GM12875 (cell line): ENCODE measurements around the gene PC.

Experiments
- H3K4me3 ChIP-seq: one replicate; pipeline ENCODE4 v1.5.1; 2011; ENCODE audit warnings: low read depth, low read length, control low read depth
- TF ChIP-seq, protein P1 (sequence below): IDR thresholded peaks from 2 replicates; pipeline ENCODE4 v1.5.1; 2011; ENCODE audit warnings: low read depth, mild to moderate bottlenecking, control low read depth, inconsistent platforms, low read length, moderate library complexity, borderline replicate concordance; ENCODE audit not compliant: insufficient read depth

The PC gene

DNA sequence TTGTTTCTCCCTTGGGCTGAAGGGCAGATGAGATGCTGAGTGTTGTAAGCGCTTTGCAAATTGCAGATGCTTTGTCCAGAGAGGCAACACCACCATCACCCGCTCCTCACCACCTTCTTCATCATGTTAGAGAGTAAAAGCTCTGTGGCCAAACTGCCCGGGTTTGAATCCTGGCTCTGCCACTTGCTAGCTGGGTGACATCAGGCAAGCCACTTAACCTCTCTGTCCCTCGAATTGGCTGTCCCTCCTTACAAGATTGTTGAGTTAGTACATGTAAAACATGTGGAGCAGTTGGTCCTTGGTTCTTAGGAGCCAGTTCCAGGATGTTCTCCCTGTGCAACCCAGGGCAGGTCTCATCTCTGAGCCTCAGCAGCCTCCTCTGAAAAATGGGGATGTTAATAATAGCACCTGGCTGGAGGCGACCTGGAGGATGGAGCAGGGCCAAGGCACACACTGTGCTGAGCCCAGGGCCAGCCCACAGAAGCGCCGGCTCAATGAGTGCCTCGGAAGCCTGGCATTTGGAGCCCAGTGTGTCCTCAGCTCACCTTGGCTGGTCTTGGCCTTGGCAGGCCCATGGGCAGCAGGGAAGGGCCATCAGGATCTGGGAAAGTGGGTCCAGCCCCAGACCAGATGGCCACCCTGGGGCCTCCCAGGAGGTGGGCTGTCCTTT, 27.5 kb upstream of the PC start:
- TF ChIP-seq, protein P1, sequence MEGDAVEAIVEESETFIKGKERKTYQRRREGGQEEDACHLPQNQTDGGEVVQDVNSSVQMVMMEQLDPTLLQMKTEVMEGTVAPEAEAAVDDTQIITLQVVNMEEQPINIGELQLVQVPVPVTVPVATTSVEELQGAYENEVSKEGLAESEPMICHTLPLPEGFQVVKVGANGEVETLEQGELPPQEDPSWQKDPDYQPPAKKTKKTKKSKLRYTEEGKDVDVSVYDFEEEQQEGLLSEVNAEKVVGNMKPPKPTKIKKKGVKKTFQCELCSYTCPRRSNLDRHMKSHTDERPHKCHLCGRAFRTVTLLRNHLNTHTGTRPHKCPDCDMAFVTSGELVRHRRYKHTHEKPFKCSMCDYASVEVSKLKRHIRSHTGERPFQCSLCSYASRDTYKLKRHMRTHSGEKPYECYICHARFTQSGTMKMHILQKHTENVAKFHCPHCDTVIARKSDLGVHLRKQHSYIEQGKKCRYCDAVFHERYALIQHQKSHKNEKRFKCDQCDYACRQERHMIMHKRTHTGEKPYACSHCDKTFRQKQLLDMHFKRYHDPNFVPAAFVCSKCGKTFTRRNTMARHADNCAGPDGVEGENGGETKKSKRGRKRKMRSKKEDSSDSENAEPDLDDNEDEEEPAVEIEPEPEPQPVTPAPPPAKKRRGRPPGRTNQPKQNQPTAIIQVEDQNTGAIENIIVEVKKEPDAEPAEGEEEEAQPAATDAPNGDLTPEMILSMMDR, result no peak
- H3K4me3 ChIP-seq, result no peak overlapping the region

DNA sequence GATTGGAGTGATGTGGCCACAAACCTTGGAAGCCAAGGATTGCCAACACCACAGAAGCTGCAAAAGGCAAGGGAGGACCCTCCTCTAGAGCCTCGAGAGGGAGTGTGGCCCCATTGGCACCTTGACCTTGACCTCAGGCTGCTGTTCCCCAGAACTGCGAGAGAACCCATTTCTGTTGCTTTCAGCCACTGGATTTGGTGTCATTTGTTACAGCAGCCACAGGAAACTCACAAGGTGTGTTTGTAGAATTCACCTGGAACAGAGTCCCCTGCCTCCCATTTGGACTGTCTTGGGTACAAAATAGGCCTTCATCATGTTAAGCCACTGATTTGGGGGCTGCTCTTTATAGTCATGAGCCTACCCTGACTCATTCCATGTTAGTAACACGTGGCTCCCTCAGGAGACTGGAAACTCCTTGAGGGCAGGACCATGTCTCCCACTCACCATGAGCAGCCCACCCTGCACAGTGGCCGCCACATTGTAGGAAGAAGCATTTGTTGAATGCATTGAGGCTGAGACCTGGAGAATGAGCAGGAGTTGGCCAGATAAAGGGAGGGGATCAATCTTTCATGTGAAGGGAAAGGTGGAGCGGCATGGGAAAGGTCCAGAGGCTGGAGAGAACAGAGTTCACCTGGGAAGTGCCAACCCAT, 25.2 kb upstream of the PC start:
- TF ChIP-seq, protein P1, result no peak
- no peak overlapping the region for H3K4me3 ChIP-seq

DNA sequence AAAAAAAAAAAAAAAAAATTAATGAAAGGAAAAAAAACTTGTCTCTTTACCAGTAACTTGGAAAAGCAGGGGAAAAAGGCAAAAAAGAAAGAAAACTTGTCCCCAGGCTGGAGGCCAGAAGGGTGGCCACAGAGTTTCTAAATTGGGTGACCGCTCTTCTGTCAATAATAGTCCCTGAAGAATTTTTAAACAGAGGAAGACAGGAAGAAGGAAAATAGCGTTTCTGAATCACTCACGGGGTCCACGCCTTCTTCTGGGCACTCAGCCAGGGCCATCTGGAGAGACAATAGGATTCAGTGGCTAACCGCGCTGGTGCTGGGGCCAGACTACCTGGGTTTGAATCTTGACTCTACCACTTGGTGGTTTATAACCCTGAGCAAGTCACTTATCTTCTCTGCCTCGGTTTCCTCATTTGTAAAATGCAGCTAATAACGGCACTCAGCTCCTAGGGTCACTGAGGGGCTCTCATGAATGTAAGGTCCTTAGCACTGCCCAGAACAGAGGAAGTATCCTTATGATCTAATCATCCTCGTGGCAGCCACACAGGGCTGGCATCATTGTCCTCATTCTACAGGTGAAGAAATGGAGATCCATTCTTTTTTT, 23.9 kb upstream of the PC start:
- no peak overlapping the region for H3K4me3 ChIP-seq
- TF ChIP-seq, protein P1, result no peak

DNA sequence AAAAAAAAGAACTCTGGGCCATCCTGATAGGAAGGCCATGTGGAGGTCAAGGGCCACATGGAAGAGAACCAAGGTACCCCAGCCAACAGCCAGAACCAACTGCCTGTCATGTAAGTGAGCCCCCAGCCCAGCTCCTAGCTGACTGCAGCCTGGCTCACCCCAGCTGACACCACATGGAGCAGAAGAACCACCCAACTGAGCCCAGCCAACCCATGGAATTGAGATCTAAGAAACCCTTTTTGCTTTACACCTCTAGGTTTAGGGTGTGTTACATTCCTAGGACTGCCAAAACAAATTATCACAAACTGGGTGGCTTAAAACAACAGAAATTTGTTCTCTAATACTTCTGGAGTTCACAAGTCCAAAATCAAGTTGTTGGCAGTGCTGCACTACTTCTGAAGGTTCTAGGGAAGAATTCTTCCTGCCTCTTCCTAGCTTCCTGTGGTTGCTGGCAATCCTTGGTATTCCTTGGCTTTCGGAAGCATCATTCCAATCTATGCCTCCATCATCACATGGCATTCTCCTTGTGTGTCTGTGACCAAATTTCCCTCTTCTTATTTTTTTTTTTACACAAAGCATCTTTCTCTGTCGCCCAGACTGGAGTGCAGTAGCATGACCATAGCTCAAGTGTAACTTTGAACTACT, 21.3 kb upstream of the PC start:
- TF ChIP-seq, protein P1, result no peak
- no peak overlapping the region for H3K4me3 ChIP-seq

DNA sequence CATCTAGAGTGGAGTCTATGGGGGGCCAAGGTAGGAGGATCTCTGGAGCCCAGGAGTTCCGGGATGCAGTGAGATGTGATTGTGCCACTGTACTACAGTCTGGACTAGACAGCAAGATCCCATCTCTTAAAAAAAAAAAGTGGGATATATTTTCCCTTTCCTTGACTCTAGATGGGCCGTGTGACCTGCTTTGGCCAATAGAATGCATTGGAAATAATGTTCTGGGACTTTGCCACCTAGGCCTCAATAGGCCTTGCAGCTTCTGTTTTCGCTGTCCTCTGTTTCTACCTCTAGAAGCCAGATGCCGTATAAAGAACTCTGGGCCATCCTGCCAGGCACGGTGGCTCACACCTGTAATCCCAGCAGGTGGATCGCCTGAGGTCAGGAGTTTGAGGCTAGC, 20.5 kb upstream of the PC start:
- TF ChIP-seq, protein P1, result no peak
- H3K4me3 ChIP-seq, result no peak overlapping the region

DNA sequence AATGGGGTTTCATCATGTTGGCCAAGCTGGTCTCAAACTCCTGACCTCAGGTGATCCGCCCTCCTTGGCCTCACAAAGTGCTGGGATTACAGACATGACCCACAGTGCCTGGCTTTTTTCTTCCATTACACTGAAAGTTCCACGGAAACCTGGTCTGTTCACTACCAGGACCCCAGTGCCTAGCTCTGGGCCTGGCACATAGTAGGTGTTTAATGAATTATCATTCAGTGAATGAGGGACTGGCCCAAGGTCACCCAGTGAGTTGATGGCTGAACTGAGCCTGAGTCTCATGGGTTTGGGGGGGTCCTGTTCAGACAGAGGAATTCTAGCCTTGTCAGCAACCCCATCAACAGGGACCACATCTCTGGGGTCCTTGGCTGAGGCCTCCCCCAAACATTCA, 20.0 kb upstream of the PC start:
- TF ChIP-seq, protein P1, result no peak
- no peak overlapping the region for H3K4me3 ChIP-seq
